ENCODE measurements around the gene ARL5B. TPM values are rescaled to one million over a fixed set of nuclear protein-coding genes. Genes with fewer than 3 reads are reported as not detected.
A peak's percentile ranks its signal among the peaks of the same experiment; 100 is the strongest.

The ARL5B gene
- total and polyA plus RNA-seq, 2 of the 4 experiments (the other 2 are of a cell fraction) = 5.9 to 12.0 TPM

DNA sequence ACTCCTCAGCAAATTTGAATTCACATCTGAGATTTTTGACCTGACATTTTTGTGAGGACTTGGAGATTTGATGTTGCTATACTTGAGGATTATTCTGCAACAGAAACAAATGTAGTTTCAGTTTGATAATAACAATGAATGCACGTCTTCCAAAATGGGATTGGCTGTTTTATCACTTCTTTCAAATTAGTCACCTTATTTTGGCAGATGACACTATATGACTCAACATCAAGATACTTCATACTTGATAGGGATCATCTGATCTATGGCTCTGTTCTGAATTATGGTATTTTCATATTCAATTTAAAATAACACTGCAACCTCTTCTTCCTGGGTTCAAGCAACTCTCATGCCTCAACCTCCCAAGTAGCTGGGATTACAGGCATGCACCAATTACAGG is 24.2 kb downstream of the ARL5B start:
- H3K27ac ChIP-seq (ENCODE audit: insufficient read depth, low read length) = no peak overlapping the region
- no peak overlapping the region for H2AK9ac ChIP-seq (replicated peaks; ENCODE audit: low read depth, low read length, poor library complexity)
- H3K9me3 ChIP-seq (ENCODE audit: control insufficient read depth, insufficient read depth, low read length) = no peaks in the 10 kb centered on the region
- no peak overlapping the region for H4K91ac ChIP-seq (ENCODE audit: insufficient read depth, low read depth, low read length)
- no peaks in the 10 kb centered on the region; a peak in 1 of 4 replicates for H3K79me1 ChIP-seq (ENCODE audit: low read depth in 1 of 2, low read length in 2 of 2)
- H3K18ac ChIP-seq (ENCODE audit: low read depth, low read length) = no peak overlapping the region
- DNase-seq (peak; percentile 82), ATAC-seq (ENCODE audit: low read depth) (peak; percentile 8; the same call in 1 of the 2 replicates)
- peaks cover 14% of the 10 kb centered on the region for H3K4me1 ChIP-seq (ENCODE audit: control insufficient read depth, insufficient read depth, low read length)
- no peak overlapping the region for H3K23ac ChIP-seq (ENCODE audit: low read depth, low read length)
- H3K4me2 ChIP-seq (ENCODE audit: low read depth, low read length) = peak overlapping the region; percentile 15; the same call in 1 of the 2 replicates
- no TSS peak for BruUV-seq (replicated peaks)
- H3K56ac ChIP-seq (ENCODE audit: extremely low read depth, insufficient read depth, low read length) = no peak overlapping the region
- H2BK20ac ChIP-seq (ENCODE audit: low read depth, low read length) = no peak overlapping the region
- 0 out of 2 replicates have a peak overlapping the region, but pooled peaks have one; percentile 10 for H2BK120ac ChIP-seq (ENCODE audit: low read depth, low read length)
- H3K14ac ChIP-seq (replicated peaks; ENCODE audit: low read depth, low read length) = no peak overlapping the region
- no peak overlapping the region for H4K5ac ChIP-seq (ENCODE audit: low read depth, low read length)
- peaks cover 5% of the 10 kb centered on the region for H3K36me3 ChIP-seq (ENCODE audit: control insufficient read depth, insufficient read depth, low read length)
- no peak overlapping the region for H2BK15ac ChIP-seq (ENCODE audit: low read depth, low read length)
- no peak overlapping the region for H2BK5ac ChIP-seq (ENCODE audit: low read depth, low read length, poor library complexity, severe bottlenecking)
- TF ChIP-seq BHLHE40 (IDR thresholded peaks at IDR 0.05; ENCODE audit: low read depth, low read length) (no peak; the same call in 1 of the 2 replicates), FOS (IDR thresholded peaks at IDR 0.05; ENCODE audit: low read depth, low read length) (peak; percentile 35; the same call in 1 of the 2 replicates)
- WGBS, 2 experiments (ENCODE audit: extremely low coverage in 2 of 2, insufficient read length in 1 of 2) = no CpG with 5 or more reads among the region's 1 CpG
- POLR2A ChIA-PET (ENCODE audit: unreplicated experiment) = no interaction called here
- H4K8ac ChIP-seq (ENCODE audit: low read depth in 2 of 2, low read length in 2 of 2) = no peak overlapping the region
- H2AFZ ChIP-seq (replicated peaks; ENCODE audit: low read length, poor library complexity) = no peak overlapping the region
- no peak overlapping the region for H3K4me3 ChIP-seq (ENCODE audit: insufficient read depth, low read depth, low read length)
- H4K20me1 ChIP-seq (ENCODE audit: insufficient read depth, low read length) = no peaks in the 10 kb centered on the region
- CTCF ChIA-PET = interaction anchor here (0.8 kb wide), 1 partner anchor 341 kb away, joined by 3 read pairs; no protein-coding TSS in a partner anchor
- in situ Hi-C loops (cut with MboI; ENCODE audit: low sequenced_read_pairs) (loop anchor here (10.0 to 25.0 kb wide), 2 partner anchors 951 to 1104 kb away; no protein-coding TSS in a partner anchor), dilution Hi-C loops (cut with HindIII; ENCODE audit: low sequenced_read_pairs, unreplicated experiment) (no loop called here), intact Hi-C loops (cut with micrococcal nuclease) (no loop called here)
- no peak overlapping the region for H2AK5ac ChIP-seq (ENCODE audit: low read depth, low read length)
- no peak overlapping the region for H3K9ac ChIP-seq (ENCODE audit: low read depth, low read length)
- no peaks in the 10 kb centered on the region for H3K9me1 ChIP-seq (ENCODE audit: insufficient read depth, low read length)
- H3K4ac ChIP-seq (ENCODE audit: low read depth, low read length) = no peak overlapping the region
- H3K27me3 ChIP-seq (ENCODE audit: control insufficient read depth, insufficient read depth, low read length) = no peaks in the 10 kb centered on the region

Data from IMR-90 (cell line).